Skeletal muscle cell (primary cell): ENCODE results near the gene PRR14.
"Not testable (repeated sequence)": the region's sequence is repeated elsewhere in the genome, so short reads cannot be mapped to it uniquely, and the experiment has no call there.

Source experiments
- DNase-seq: peaks from one replicate; pipeline ENCODE4 v3.0.0-alpha.2; 2010; ENCODE audit warnings: low read depth
- H3K4me3 ChIP-seq: 2 replicates; pipeline ENCODE4 v1.5.1; 2011; ENCODE audit warnings: low read depth, mild to moderate bottlenecking, control low read depth, low read length, moderate library complexity

Gene PRR14

GRCh38 chr16:30677931-30678585 is 27.3 kb downstream of the PRR14 start:
- no peak overlapping the region for H3K4me3 ChIP-seq
- no peak for DNase-seq

- no peak overlapping the region for H3K4me3 ChIP-seq
- no peak for DNase-seq
Observed at GRCh38 chr16:30678586-30678970, 27.8 kb downstream of the PRR14 start.

GRCh38 chr16:30680326-30680725 is 29.6 kb downstream of the PRR14 start:
- no peak overlapping the region for H3K4me3 ChIP-seq
- DNase-seq = no peak

- H3K4me3 ChIP-seq = no peak overlapping the region
- no peak for DNase-seq
Observed at GRCh38 chr16:30688701-30689100, 37.9 kb downstream of the PRR14 start.

DNA sequence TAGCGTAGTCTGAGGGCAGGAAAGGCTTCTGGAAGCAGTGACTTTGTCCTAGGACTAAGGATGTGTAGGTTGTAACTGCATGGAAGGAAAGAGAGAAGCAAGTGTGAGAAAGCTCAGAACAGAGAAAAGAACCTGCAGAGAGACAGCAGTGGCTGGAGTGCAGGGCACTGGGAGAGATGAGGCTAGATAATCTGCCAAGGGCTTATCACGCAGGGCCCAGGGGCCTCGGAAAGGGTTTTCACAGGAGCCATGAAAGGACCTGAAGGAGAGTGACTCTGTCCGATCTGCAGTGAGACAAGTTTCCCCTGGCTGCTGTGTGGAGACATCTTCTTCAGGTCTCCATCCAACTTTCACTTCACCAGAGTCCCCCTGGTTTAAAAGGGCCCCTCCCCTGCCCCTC is 41.1 kb downstream of the PRR14 start:
- no peak overlapping the region for H3K4me3 ChIP-seq
- DNase-seq = no peak

- H3K4me3 ChIP-seq = no peak overlapping the region
- no peak for DNase-seq
Observed at GRCh38 chr16:30692396-30693064, 41.8 kb downstream of the PRR14 start.

DNA sequence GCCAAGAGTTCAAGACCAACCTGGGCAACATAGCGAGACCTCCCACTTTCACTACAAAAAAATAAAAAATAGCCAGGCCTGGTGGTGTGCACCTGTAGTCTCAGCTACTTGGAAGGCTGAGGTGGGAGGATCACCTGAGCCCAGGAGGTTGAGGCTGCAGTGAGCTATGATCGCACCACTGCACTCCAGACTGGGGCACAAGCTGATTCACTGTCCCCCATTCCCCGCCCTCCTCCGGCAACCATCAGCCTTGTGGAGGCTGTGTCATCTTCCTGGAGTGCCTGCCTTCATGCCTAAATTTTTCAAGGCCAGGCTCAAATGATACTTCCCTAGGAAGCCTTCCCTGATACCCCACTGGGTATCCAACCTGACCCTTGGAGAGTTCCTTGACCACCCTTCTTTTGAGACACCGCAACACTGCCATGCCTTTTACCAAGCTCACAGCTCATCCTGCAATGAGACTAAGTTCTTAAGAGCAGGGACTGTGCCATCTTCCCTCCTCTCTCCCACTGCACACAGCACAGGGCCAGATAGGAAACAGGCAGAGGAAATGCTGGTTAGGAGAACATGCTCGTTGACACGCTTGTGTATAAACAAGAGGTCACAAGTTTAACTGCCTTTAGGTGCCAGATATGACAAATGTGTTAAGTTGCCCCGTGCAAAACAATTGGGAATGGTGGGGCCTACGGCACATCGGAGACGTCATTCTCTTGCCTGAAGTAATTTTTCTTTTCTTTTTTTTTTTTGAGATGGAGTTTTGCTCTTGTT is 44.4 kb downstream of the PRR14 start:
- H3K4me3 ChIP-seq = no peak overlapping the region
- DNase-seq = no peak

GRCh38 chr16:30696646-30697045 is 45.9 kb downstream of the PRR14 start:
- H3K4me3 ChIP-seq, DNase-seq: not testable (repeated sequence)

DNA sequence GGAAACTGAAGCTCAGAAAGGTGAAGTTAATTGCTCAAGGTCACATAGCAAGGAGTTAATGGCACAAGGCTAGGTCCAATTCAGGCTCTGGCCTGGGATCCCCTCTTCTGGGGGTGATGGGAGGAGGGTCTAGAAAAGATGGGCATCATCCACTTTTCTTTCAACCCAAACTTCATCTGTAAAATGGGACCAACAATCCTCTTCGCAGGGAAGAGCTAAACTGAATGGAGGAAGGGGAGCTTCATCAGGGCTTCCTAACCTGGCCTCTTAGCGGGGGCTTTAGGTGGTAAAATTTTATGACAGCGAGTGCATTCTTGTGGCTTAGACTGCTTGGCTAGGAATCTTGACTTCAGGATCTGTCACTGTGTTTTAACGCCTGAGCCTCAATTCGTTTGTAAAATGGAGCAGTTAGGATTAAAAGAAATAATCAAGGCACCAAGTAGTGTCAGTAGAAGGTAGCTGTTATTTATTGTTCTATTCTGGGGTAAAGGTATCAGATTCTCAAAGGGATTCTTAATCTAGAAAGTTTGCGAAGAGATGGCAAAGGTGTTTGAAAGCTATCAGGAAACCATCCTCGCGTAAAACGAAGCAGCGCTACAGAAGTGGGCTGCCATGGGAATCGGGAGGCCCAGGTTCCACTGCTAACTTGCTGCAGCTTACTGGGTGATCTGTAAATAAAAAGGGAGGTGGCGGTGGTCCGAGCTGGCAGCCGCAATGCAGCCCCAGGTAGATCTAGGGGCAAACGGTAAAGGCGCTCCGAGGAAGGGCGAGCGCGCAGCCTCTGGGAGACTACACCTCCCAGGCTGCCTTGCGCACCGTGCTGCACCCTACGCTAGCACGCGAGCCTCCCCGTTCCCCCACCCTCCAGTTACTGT is 46.7 kb downstream of the PRR14 start:
- peak; percentile 91 for DNase-seq
- H3K4me3 ChIP-seq = peak overlapping the region; percentile 92

DNA sequence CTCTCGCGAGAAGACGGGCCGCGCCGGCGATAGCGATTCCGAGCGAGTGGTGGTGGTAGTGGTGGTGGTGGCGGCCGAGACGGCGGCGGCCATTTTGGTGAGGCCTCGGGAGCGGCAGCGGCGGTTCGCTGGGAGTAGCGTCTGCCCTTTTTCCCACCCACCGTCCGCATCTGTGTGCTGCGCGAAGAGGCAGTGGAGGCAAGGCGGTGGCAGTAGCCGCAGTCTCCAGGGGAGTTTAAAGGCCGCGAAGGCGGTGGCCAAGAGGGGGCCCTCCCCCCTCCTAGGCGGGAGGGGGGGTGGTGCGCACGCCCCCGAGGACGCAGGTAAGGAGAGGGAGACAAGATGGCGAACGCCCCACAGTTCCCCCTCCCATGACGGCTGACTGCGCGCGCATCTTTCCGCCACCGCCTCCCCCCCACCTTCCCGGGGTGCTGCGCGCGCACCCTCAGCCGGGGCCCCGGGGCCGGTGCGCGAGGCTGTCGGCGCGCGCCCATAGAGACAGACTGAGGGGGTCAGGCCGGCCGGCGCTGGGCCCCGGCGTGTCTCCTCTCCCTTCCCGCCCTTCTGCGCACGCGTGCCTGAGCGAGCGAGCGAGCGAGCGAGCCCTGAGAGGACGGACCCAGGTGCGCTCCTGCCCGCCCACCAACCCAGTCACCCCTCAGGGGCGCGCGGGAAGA is 47.5 kb downstream of the PRR14 start:
- H3K4me3 ChIP-seq = peak overlapping the region; percentile 92

GRCh38 chr16:30698816-30699614 is 48.3 kb downstream of the PRR14 start, which contains the start of gene SRCAP:
Gene SRCAP (plus strand): TSS chr16:30699171. CDS start chr16:30700825, 1,654 bp downstream.
- DNase-seq = peak; percentile 25
- peak within 1 kb of the TSS; percentile 92 for H3K4me3 ChIP-seq

More for the DNA sequence above, 47.5 kb downstream of the PRR14 start:
- peak; percentile 67 for DNase-seq

GRCh38 chr16:30699615-30700099 is 48.9 kb downstream of the PRR14 start:
- DNase-seq = no peak
- H3K4me3 ChIP-seq = peak overlapping the region; percentile 92

GRCh38 chr16:30700491-30700890 is 49.7 kb downstream of the PRR14 start:
- no peak overlapping the region for H3K4me3 ChIP-seq

GRCh38 chr16:30700971-30701370 is 50.2 kb downstream of the PRR14 start:
- DNase-seq = no peak
- no peak overlapping the region for H3K4me3 ChIP-seq

More at GRCh38 chr16:30700491-30700890, 49.7 kb downstream of the PRR14 start:
- DNase-seq = no peak

GRCh38 chr16:30703071-30703470 is 52.3 kb downstream of the PRR14 start:
- not testable (repeated sequence) for DNase-seq, H3K4me3 ChIP-seq

- DNase-seq = no peak
- H3K4me3 ChIP-seq = no peak overlapping the region
Observed at GRCh38 chr16:30703971-30704370, 53.2 kb downstream of the PRR14 start.
